Measurements from ENCODE around the gene SIX1. TPM values are rescaled to one million over a fixed set of nuclear protein-coding genes. Genes with fewer than 3 reads are reported as not detected.

Gene SIX1
- total and polyA plus RNA-seq, 2 of the 13 experiments (the other 11 are each of a cell fraction or from before 2014, with no cell fraction given) = 1.7 to 6.5 TPM

GRCh38 chr14:60658909-60659585, 9.8 kb upstream of the SIX1 start (continued):
- TF ChIP-seq, protein P1, sequence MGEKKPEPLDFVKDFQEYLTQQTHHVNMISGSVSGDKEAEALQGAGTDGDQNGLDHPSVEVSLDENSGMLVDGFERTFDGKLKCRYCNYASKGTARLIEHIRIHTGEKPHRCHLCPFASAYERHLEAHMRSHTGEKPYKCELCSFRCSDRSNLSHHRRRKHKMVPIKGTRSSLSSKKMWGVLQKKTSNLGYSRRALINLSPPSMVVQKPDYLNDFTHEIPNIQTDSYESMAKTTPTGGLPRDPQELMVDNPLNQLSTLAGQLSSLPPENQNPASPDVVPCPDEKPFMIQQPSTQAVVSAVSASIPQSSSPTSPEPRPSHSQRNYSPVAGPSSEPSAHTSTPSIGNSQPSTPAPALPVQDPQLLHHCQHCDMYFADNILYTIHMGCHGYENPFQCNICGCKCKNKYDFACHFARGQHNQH (CRISPR knock-in tag; IDR thresholded peaks at IDR 0.05) = no peak
- TF ChIP-seq SAP130 (CRISPR knock-in tag; IDR thresholded peaks at IDR 0.05; ENCODE audit: low read depth) (peak; percentile 44), KDM6A (CRISPR knock-in tag; IDR thresholded peaks at IDR 0.05; ENCODE audit: low read depth) (no peak), PAXIP1 (CRISPR knock-in tag; conservative IDR thresholded peaks at IDR 0.05) (peak; percentile 58), ZBTB7B (CRISPR knock-in tag; IDR thresholded peaks at IDR 0.05) (no peak), ERF (CRISPR knock-in tag; IDR thresholded peaks at IDR 0.05) (no peak), ZNF121 (CRISPR knock-in tag; IDR thresholded peaks at IDR 0.05) (no peak), GRHL1 (CRISPR knock-in tag; conservative IDR thresholded peaks at IDR 0.05) (no peak), CHD4 (IDR thresholded peaks at IDR 0.05; ENCODE audit: borderline replicate concordance, low read length) (no peak), ZNF772 (CRISPR knock-in tag; IDR thresholded peaks at IDR 0.05) (no peak), ZNF225 (CRISPR knock-in tag; IDR thresholded peaks at IDR 0.05) (no peak), HOMEZ (CRISPR knock-in tag; IDR thresholded peaks at IDR 0.05; ENCODE audit: low read depth) (0 out of 2 replicates have a peak, but pooled peaks have one; percentile 30), ZNF138 (CRISPR knock-in tag; IDR thresholded peaks at IDR 0.05; ENCODE audit: low read depth) (no peak), HDAC1 (CRISPR knock-in tag; IDR thresholded peaks at IDR 0.05) (peak; percentile 12; the same call in 1 of the 2 replicates), ZBTB10 (CRISPR knock-in tag; IDR thresholded peaks at IDR 0.05; ENCODE audit: borderline replicate concordance) (no peak), ZSCAN9 (CRISPR knock-in tag; IDR thresholded peaks at IDR 0.05; ENCODE audit: borderline replicate concordance) (no peak), NFE2 (CRISPR knock-in tag; IDR thresholded peaks at IDR 0.05) (no peak), ZNF510 (CRISPR knock-in tag; IDR thresholded peaks at IDR 0.05; ENCODE audit: low read depth) (no peak)
